Parathyroid adenoma (tissue), 2 donors: ENCODE measurements around the gene NNT.

Experiments
- H2AFZ ChIP-seq: fragments of 300-600 bp; sonication (generic); one replicate; pipeline ENCODE4 v1.7.0; 2017; ENCODE audit warnings: antibody characterized with exemption, mild to moderate bottlenecking
- H3K27ac ChIP-seq: fragments of 300-600 bp; sonication (generic); one replicate; pipeline ENCODE4 v1.7.0; 2017
- H3K27me3 ChIP-seq: fragments of 300-600 bp; sonication (generic); one replicate; pipeline ENCODE4 v1.7.0; 2017; ENCODE audit warnings: low read length; ENCODE audit not compliant: control insufficient read depth, insufficient read depth
- H3K36me3 ChIP-seq: fragments of 300-600 bp; sonication (generic); one replicate; pipeline ENCODE4 v1.7.0; 2017; ENCODE audit warnings: low read length; ENCODE audit not compliant: control insufficient read depth, insufficient read depth
- H3K4me1 ChIP-seq: fragments of 300-600 bp; sonication (generic); one replicate; pipeline ENCODE4 v1.7.0; 2017; ENCODE audit warnings: control low read depth
- H3K4me2 ChIP-seq: fragments of 300-600 bp; sonication (generic); one replicate; pipeline ENCODE4 v1.7.0; 2017; ENCODE audit warnings: low read length
- H3K4me3 ChIP-seq: fragments of 300-600 bp; sonication (generic); one replicate; pipeline ENCODE4 v1.7.0; 2017; ENCODE audit warnings: low read depth, low read length
- H3K79me2 ChIP-seq: fragments of 300-600 bp; sonication (generic); one replicate; pipeline ENCODE4 v1.7.0; 2017; ENCODE audit warnings: control low read depth
- H3K9ac ChIP-seq: fragments of 300-600 bp; sonication (generic); one replicate; pipeline ENCODE4 v1.7.0; 2017; ENCODE audit warnings: mild to moderate bottlenecking
- H3K9me3 ChIP-seq: fragments of 300-600 bp; sonication (generic); one replicate; pipeline ENCODE4 v1.7.0; 2017; ENCODE audit warnings: low read length; ENCODE audit not compliant: control insufficient read depth
- TF ChIP-seq, protein P1 (sequence below): fragments of 300-600 bp; sonication (generic); IDR thresholded peaks from one replicate; pipeline ENCODE4 v1.7.0; 2017; ENCODE audit warnings: antibody characterized with exemption, mild to moderate bottlenecking
- donor health status: primary hyperparathyroidism.

Gene NNT

DNA sequence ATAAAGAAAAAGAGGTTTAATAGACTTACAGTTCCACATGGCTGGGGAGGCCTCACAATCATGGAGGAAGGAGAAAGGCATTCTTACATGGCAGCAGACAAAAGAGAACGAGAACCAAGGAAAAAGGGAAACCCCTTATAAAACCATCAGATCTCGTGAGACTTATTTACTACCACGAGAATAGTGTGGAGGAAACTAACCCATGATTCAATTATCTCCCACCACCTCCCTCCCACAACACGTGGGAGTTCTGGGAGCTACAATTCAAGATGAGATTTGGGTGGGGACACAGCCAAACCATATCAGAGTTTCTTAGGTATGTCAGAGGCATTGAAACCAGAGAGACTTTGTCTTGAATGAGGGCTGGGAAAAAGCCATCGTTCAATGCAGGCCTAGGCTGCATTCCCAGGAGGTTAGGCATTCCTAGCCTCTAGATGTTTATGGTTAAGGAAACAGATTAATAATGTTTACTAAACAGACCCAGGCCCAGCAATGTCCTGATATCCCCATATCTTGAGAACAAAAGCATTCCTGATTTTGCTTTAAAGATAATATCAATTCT, 38.6 kb upstream of the NNT start:
- no peaks in the 10 kb centered on the region for H3K9me3 ChIP-seq
- H3K4me3 ChIP-seq = no peak overlapping the region
- H3K27me3 ChIP-seq = no peaks in the 10 kb centered on the region
- no peaks in the 10 kb centered on the region for H3K36me3 ChIP-seq
- no peak overlapping the region for H3K9ac ChIP-seq
- no peak overlapping the region for H3K4me2 ChIP-seq
- no peaks in the 10 kb centered on the region for H3K4me1 ChIP-seq
- H2AFZ ChIP-seq = no peak overlapping the region
- H3K79me2 ChIP-seq = no peaks in the 10 kb centered on the region
- no peak overlapping the region for H3K27ac ChIP-seq
- TF ChIP-seq, protein P1, sequence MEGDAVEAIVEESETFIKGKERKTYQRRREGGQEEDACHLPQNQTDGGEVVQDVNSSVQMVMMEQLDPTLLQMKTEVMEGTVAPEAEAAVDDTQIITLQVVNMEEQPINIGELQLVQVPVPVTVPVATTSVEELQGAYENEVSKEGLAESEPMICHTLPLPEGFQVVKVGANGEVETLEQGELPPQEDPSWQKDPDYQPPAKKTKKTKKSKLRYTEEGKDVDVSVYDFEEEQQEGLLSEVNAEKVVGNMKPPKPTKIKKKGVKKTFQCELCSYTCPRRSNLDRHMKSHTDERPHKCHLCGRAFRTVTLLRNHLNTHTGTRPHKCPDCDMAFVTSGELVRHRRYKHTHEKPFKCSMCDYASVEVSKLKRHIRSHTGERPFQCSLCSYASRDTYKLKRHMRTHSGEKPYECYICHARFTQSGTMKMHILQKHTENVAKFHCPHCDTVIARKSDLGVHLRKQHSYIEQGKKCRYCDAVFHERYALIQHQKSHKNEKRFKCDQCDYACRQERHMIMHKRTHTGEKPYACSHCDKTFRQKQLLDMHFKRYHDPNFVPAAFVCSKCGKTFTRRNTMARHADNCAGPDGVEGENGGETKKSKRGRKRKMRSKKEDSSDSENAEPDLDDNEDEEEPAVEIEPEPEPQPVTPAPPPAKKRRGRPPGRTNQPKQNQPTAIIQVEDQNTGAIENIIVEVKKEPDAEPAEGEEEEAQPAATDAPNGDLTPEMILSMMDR = no peak

- H3K9me3 ChIP-seq = no peaks in the 10 kb centered on the region
- TF ChIP-seq, protein P1 = no peak
- no peak overlapping the region for H3K4me2 ChIP-seq
- H3K4me3 ChIP-seq = no peak overlapping the region
- no peak overlapping the region for H2AFZ ChIP-seq
- no peaks in the 10 kb centered on the region for H3K27me3 ChIP-seq
- no peaks in the 10 kb centered on the region for H3K79me2 ChIP-seq
- H3K9ac ChIP-seq = no peak overlapping the region
- H3K27ac ChIP-seq = no peak overlapping the region
- no peaks in the 10 kb centered on the region for H3K36me3 ChIP-seq
- no peaks in the 10 kb centered on the region for H3K4me1 ChIP-seq
Observed at GRCh38 chr5:43565043-43565442, 37.9 kb upstream of the NNT start.

DNA sequence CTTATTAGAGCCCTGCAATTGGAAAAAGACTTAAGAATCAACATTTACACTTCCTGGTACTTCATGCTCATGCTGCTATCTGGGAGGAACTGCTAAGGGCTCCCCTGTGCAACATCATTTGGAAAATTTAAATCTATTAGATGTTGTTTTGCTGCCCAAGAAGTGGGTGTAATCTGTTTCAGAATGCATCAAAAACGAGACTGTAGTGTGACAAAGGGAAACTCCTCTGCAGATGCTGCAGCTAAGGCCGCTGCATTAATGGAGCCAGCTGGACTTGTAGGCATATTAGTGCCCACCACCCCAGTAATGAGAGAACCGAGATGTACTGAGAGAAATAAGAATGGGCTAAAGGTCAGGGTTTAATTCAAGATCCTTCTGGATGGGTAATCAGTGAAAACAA, 35.0 kb upstream of the NNT start:
- no peaks in the 10 kb centered on the region for H3K79me2 ChIP-seq
- H3K36me3 ChIP-seq = no peaks in the 10 kb centered on the region
- no peaks in the 10 kb centered on the region for H3K9me3 ChIP-seq
- H3K9ac ChIP-seq = no peak overlapping the region
- no peak overlapping the region for H3K4me3 ChIP-seq
- no peaks in the 10 kb centered on the region for H3K27me3 ChIP-seq
- H3K27ac ChIP-seq = no peak overlapping the region
- TF ChIP-seq, protein P1 = no peak
- no peak overlapping the region for H3K4me2 ChIP-seq
- no peaks in the 10 kb centered on the region for H3K4me1 ChIP-seq
- no peak overlapping the region for H2AFZ ChIP-seq

DNA sequence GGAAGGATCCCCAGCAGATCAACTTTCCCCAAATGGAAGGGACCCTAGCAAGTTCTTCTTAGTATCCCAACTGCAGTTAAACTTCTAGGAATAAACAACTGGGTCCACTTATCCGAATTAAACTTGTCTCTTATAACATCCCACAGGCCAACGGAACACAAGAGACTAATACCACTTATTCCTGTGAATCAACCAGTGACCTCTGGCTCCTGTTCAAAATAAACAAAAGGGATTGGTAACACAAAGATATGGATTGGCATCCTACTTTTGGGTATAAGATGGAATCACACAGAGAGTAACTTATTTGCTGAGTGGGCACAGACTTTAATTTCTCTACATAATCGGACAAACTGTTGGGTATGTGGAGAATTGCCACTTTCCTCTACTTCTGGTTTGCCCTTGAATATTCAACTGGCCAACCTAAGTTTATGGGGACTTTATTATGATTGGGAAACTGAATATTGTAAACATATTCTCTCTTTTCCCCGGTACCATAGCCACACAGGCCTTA, 33.7 kb upstream of the NNT start:
- Histone ChIP-seq H3K9me3 (no peaks in the 10 kb centered on the region), H3K27ac (no peak overlapping the region), H3K4me1 (no peaks in the 10 kb centered on the region)

More for the DNA sequence above, 33.7 kb upstream of the NNT start:
- Histone ChIP-seq H3K27me3 (no peaks in the 10 kb centered on the region), H2AFZ (no peak overlapping the region), H3K4me3 (no peak overlapping the region), H3K36me3 (no peaks in the 10 kb centered on the region), H3K79me2 (no peaks in the 10 kb centered on the region), H3K4me2 (no peak overlapping the region), H3K9ac (no peak overlapping the region)
- TF ChIP-seq, protein P1 = no peak
